Inferior parietal cortex (tissue), 1 donor: ENCODE data around the gene CFDP1.

Experiments used
- DNase-seq: peaks from one replicate; pipeline ENCODE4 v3.0.0-alpha.2; 2016; ENCODE audit errors: extremely low spot score

The CFDP1 gene

DNA sequence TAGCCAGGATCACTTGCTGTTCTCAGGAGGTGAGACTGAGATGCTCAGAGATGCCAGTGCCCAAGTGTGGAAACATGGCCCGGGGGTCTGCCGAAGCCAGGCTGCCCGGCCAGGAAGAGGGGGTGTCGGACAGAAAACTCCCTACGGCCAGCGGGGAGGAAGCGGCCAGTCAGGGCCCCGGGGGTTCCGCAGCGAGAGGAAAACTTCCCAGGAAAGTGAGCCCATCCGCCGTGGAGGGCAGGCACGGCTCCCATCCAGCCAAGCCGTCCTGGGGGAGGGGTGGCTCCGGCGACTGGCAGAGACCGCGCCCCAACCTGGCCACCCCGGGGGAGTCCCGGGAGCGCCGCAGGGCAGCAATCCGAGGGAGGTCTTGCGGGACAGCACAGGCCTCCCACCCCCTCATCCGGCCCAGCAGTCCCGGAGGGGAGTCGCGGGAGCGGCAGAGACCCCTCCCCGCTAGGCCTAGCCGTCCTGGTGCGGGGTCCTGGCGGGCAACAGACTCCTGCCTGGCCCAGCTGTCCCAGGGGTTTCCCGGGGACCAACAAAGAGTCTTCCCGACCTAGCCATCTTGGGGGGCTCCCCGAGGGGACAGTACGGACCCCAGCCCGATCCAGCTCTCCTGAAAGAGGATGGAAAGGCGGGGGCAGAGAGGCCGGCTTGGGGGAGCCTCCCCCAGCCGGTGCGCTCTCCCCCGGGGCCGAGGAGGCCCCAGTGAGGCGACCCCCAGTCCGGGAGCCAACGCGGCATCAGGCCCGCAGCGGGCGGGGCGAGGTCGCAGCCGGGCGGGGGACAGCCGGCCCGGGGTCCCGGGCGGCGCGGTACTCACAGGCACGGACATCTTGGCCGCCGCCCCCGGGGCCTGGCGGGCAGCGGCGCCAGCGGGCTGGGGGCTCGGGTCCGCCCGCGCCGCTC lies 168.0 kb downstream of the CFDP1 start:
- DNase-seq = no peak

DNA sequence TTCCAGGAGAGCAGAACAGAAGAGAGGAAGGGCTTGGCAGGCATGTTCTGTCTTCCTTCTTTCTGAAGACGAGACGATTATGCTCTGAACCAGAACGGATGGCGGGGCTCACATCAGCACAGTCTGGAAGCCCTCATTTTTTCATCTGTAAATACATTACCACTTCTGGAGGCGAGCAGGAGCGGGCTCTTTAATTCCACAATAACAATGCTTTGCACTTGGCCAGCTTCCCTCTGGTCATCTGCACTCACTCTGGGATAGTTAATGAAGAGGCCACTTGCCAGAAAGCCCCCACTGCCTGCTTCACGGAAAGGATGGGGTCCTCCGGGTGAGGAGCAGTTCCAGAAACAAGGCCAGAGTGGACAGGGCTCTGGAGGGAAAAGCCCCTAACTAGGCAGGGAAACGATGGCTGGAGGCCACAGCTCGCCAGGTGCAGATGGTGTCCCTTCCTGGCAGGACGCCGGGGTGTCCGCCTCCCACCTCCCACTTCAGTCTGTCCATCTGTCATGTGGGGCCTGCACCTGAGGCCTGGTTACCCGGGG lies 168.8 kb downstream of the CFDP1 start:
- peak; percentile 58 for DNase-seq

DNA sequence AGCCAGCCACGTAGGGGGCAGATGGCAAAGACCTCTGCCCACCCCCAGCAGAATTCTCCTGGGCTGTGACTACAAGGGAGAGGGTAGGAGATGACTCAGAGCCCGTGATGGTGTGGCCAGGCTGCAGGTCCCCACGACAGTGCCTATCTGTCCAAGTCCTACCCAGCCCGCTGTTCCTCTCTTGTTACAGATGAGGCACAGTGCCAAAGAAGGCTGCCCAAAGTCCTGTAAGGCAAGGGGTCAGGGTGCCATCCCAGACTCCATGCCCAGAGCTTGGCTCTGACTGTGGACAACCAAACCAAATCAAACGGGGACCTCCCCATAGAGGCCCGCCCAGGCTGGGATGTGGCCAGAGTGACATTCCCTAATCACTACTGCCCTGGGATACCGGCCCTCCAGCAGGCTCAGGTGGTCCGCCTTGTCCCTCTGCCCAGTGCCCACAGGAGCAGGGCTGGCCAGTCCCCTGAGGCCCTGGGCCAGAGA lies 169.3 kb downstream of the CFDP1 start:
- peak; percentile 17 for DNase-seq

DNA sequence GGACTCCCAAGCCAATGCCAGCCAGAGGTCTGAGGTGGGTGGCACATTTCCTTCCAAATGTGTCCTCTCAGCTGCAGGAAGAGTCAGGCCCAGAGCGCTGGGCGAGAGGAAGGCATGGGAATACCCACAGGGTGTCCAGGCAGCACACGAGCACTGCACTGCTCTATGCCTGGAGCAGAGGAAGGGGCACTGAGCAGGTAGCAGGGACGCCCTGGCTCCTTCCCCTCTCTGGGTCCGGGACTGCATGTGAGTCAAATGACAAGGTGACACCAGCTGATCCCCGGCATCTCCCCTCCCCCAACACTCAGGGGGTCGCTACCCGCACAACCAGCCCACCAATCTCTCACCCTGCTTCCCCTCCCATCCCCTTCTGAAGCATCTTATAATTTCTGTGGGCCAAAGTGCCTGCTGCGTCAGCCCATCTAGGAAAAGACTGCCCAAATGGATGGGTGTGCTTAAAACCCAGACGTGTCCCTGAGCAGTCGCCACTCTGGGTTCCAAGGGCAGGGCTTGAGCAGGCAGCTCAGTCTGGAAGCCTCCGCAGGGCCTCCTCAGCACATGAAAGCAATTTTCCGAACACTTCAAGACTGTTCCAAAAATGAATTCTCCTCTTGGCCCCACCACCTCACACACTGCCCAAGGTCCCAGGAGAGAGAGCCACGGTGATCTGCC lies 169.9 kb downstream of the CFDP1 start:
- no peak for DNase-seq

DNA sequence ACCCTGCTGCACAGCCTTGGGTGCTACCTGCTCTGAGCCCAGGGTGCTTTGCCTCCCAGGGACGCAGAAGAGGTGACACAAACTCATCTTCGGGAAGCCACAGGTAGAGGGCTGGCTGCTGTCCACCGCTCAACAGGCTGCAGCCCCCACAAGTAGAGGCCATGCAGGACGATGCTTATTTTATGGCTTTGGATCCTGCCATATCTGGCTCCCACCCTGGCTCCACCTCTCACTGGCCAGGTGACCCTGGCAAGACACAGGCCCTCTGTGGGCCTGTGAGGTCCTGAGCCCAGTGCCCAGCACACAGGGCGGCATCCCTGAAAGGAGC lies 170.5 kb downstream of the CFDP1 start:
- no peak for DNase-seq

DNA sequence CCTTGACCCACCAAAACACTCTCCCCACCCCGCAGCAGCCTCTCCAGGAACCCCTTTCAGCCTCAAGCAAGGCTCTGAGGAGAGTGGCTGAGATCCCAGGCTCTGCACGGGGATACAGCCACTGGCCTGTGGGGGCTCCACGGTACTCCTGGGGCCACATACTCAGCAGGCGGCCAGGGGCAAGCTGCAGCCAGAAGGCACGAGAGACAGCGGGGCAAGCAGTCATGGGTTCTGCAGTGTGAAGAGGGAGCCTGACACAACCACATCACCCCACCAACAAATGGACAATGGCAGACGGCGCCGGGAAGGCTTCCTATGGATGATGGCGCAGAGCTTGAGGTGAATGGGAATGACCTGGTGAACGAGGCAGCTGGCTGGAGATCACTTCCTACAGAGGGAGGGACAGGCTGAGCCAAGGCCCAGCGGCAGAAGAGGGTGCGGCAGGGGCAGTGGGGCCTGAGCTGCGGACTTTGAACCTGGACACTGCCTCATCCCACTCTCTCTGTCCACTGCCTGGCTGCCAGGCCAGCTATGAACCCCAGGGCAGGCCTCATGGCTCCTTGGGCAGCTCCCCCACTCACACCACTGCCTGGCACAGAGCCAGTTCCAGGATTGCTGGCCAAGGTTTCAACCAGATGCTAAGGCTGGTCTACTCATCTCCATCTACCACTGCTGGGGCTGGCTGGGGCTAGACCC lies 171.1 kb downstream of the CFDP1 start:
- DNase-seq = no peak

DNA sequence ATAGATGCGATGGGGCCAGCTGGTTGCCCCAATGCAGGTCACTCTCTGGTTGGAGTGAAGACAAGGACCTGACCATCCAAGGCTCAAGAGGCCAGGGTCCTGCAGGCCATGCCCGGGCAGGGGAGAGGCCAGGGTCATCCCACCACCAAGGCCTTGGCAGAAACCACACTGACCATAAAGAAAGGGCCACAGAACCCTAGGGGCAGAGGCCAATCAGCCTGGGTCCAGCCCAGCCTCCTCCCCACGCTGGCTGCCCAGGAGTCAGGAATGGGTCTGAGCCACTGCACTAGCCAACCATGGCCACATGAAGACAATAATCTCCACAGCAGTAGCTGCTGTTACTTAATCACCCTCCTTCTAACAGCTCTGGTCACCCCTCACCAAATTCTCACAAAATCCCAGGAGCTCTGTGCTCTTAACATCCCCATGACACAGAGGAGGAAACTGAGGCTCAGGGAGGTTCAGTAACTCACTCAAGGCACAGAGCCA lies 171.7 kb downstream of the CFDP1 start:
- DNase-seq = no peak

DNA sequence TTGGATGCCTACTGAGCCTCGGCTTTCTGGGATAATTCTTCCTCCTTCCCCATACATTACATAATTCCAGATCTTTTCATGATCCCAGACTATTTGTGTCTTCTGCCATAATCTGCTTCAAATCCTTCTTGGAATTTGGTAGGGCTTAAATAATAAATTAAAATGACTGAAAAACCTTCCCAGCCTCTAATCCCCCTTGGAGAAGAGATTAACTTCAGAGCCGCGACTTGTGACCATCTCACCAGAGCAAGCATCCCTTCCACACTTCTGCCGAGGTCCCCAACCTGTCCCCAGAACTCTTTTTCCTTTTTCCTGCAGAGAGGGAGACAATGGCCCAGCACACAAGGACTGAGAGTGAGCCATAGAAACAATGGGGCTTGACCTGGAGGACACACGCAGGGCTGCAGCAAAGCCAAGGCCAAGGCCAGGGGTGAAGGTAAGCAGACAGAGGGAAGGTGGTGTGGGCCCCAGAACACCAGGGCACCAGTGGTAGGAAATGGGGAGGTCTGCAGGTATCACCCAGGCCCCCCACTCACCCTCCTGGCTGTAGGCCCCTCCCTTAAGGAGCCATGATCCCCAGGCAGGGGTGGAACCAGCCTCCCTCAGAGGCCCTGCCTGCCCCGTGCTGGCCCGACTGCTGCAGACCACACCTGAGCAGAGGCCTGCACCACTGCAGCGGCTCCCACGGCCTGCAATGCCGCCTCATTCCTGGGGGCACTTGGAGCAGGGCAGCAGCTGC lies 172.3 kb downstream of the CFDP1 start:
- no peak for DNase-seq

DNA sequence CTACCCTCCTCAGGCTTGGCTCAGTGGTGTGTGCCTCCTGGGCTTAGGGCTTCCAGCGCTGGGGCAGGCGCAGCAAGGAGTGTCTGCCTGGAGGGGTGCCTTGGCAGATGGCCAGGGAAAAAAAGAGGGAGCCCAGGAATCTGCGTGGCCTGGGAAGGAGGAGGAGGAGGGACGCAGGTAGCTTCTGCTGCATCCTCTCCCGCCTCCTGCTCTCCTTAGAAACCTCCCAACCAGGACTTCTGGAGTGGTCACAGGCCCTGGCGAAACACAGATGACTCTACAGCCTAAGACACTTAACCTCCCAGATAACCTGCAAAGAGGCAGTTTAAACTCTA lies 174.5 kb downstream of the CFDP1 start:
- DNase-seq = no peak

DNA sequence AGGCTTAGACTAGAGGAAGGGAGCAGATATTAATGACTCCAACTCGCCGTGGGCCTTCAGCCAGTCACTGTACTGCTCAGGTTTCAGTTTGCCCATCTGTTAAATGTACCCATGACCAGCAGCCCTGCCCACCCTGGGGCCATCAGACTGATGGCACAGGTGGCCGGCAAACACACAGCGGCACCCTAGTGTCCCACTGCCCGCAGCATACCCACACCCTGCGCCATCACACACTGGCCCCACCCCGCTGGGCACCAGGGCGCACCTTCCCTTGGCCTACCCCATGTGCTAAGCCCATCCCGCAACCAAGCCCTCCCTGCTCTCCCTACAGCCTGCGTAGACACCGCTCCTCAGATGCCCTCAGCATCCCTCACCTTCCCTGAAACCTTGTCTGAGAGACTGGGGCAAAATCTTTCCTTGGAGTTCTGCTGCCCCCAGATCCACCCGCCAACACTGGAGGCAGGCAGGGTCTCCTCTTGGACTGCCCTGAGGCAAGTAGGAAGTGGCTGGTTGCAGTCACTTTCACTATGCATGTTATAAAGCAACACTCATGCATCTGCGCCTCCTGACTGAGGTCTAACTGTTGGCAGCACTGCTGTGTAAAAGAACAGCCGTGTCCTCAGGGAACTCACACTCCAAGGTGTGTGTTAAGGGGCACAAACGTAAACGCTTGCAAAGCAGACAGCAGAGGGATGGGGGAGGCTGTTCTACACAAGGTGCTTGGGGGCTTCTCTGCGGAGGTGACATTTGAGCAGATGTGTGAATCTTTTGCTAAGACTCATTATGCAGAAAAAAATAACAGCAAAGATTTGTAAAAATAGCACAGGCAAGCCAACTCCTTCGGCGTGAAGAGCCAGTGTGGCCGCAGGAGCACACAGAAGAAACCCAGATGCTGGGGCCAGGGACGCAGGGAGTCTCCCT lies 175.2 kb downstream of the CFDP1 start:
- DNase-seq = no peak

DNA sequence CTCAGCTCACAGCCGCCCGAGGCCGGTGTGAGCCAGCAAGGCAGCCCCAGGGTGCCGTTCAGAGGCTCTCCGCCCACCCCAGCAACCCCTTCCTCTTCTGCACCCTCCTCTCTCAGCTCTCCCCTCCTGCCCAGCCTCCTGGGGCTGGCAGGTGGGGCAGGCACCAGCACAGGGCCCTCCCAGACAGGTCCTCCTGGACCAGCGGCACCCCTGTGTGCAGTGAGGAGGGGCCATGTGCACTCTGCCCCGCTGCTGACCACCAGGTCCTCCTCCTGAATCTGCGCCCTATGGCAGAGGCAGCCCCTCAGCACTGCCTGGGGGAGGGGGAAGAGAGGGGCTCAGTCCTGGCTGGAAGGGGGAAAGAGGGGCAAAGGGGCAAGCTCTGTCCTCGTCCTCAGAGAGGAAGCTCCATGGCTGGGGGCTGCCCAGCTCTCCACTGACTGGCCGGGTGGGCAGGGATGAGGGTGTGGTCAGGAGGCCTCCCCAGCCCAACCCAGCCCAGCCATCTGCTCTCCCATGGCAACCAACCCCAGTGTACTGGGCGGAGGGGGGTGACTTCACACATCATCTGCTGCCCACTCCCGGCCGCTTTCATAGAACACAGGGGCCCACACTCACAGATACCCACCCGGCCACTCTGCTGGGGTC lies 176.5 kb downstream of the CFDP1 start:
- DNase-seq = no peak

DNA sequence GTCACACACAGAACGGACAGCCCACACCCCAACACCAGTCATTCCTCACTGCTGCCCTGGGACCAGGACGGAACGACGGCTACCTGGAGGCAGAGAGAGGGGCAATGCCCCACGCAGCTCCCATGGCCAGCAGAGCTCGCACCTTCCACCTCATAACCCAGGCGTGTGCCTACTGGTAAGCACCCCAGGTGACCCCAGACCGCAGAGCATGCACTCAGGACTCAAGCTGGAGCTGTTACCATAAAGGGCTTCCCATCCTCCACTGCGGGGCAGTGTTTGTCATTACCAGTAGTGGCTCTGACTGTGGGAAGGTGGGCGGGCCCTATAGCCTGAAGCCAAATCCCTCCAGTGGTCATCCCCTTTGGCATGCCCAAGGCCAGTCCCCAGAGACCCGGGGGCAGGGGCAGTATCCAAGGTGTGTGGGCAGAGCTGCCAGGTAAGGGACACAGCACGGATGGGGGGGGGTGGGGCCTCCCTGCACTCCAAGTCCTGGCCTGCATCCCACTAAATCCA lies 177.2 kb downstream of the CFDP1 start:
- no peak for DNase-seq

DNA sequence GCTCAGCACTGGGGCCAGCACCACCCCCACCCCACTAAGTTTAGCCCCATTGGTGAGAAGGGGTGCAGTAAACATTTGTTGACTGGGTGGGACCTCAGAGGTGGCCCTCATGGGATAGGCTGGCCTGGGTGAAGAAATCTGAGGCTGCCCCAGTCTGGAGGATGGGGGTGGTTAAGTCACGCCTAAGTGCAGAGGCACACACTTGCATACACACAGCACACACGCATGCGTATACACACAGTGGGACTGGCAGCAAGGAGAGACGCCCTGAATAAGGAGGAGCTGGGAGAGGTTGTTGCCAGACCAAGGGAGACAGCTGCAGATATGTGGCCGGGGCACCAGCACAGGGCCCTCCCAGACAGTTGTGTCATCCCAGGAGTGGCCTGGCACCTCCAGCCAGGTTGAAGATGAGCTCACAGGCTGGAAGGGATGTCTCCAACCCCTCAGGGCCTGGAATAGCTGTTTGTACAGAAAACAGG lies 178.9 kb downstream of the CFDP1 start:
- DNase-seq = no peak

DNA sequence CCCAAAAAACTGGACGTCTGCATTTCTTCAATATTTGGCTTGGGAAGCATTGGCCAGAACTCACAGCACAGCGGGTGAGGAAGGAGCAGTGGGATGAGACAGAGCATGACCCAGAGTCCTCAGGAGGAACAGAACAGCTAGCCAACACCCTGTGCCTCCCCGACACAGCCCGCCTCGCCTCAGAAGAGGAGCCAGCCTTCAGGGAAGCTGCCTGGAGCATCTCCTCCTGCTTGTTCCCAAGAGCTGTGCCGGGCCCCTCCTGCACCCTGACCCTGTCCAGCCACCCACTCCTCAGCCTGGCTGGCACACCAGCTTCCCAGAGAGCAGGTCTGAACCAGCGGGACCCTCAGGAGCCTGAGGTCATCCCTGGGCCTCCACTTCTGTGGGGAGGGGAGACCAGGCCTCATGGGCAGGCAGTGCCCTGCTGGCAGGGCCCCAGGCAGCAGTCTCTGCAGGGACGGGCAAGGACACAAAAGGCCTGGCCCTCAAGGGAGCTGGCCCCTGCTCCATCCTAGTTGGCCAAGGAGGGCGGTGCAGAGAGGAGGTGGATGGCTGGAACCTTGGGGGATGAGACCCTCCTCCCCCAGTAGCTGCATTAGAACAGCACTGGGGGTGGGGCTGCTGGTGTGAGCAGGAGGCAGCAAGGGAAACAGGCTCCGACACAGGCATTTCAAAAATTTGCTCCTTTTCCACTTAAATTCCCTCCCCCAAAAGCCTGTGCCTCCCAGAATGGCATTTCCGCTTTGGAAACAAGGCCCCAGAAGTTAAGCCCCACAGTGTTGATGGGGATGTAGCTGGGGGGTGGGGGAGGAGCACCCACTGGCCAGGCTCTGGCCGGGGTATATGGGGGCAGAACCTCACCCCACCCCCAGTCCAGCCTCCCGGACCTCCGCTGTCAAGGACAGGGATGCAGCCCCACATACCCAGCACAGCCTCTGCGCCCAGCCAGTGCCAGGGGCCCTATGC lies 180.1 kb downstream of the CFDP1 start:
- no peak for DNase-seq

DNA sequence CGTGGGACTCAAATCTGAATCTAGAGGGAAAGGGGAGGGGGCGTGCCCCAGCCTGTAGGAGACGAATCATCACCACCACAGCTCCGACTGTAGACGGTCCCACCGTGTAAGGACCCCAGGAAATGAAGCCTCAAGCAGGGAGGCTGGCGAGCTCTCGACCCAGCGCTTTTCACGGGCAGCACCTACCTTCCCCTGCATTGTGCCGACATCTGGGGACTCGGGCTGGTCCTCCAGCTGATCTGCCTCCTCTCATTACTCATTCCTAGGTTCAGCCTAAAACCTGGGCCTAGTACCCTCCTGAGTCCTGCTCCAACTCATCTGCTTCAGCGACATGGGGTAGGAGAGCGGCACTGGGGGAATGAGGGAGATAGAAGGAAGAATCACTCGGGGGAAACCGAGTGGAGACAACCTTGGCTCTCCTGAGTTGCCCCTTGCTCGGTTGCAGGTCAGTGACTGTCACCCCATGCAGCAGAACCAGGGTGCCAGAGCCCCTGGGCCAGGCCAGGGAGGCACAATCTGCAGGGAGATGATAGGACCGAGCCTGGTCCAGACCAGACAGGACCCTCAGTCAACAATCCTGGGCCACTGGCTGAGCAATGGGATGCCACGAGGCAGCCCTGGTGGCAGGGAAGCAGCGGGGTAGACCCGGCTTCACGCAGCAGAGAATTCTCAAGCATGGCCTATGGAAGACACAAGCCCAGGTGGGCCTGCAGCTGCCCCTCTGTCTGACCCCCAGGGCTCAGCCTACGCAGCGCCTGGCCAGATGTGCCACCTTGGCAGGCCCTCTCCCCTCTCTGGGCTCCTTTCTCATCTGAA lies 181.0 kb downstream of the CFDP1 start:
- no peak for DNase-seq

DNA sequence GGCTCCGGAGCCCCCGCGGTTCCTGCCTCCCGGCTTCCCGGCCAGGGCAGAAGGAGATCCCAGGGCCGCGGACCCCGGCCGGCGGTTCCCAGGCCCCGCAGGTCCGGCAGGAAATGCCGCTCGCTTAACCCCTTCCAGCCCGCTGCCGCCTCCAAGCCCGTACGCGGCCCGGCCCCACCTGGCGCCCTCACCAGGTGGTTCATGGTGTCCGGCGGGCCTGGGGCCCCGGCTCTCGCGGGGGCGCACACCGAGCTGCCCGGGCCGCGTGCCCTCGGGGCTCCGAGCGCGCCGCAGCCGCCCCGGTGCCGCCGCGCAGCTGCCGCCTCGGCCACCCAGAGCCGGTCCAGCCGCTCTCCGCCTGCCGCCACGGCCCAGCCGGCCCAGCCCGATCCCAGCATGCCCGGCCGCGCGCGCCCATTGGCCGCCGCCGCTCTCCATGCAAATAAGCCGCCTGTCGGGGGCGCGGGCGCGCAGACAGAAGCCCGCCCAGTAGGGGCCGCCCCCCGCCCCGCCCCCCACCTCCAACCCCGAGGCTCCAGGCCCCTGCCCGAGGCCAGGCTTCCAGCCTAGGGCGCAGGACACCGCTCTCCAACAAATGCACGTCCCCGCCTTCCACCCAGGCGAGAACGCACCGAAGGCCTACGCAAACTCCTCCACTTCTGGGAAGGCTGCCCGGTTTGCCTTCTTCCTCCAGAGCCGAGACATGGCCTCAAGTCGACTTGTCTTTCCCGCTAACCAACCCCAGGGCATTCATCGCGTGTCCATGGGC lies 181.8 kb downstream of the CFDP1 start, which contains the start of gene BCAR1:
BCAR1 (minus strand) TSS at position 345 of the 769 bp plus-strand sequence; CDS start at position 203, 142 bp downstream.
- no peak for DNase-seq
